SU-DHL-6 (cell line): ENCODE results near the gene KCNA3.

ENCODE experiments used
- EZH2phosphoT487 ChIP-seq: fragments of 200-600 bp; sonication (generic), shearing (Covaris generic); conservative IDR thresholded peaks from 2 replicates; pipeline ENCODE4 v1.6.1; 2018; ENCODE audit warnings: mild to moderate bottlenecking, antibody characterized with exemption, low read length, moderate library complexity, mixed read lengths
- TF ChIP-seq, protein P1 (sequence below): fragments of 200-600 bp; sonication (generic); IDR thresholded peaks from one replicate; pipeline ENCODE4 v1.5.1; 2017; ENCODE audit warnings: antibody characterized with exemption, mild to moderate bottlenecking, low read length, moderate library complexity; ENCODE audit not compliant: insufficient read depth, poor library complexity, severe bottlenecking

DNA sequence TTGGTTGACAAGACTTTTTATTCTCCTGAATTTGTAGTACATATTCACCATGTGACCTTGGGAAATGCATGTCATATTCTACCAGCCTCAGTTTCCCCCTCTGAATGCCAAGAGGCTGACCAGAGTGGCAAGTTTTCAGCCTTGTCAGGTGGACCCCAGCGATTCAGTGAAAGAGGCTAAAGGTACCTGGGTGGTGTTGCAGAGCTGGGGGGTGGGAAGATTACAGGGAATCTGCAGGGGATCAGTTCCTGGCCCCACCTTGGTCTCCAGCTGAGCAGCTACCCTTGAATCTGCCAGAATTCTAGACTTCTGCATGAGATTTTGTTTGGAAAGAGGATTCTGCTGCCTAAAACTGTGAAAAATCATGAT lies 40.7 kb downstream of the KCNA3 start:
- no peak for TF ChIP-seq EZH2phosphoT487
- TF ChIP-seq, protein P1, sequence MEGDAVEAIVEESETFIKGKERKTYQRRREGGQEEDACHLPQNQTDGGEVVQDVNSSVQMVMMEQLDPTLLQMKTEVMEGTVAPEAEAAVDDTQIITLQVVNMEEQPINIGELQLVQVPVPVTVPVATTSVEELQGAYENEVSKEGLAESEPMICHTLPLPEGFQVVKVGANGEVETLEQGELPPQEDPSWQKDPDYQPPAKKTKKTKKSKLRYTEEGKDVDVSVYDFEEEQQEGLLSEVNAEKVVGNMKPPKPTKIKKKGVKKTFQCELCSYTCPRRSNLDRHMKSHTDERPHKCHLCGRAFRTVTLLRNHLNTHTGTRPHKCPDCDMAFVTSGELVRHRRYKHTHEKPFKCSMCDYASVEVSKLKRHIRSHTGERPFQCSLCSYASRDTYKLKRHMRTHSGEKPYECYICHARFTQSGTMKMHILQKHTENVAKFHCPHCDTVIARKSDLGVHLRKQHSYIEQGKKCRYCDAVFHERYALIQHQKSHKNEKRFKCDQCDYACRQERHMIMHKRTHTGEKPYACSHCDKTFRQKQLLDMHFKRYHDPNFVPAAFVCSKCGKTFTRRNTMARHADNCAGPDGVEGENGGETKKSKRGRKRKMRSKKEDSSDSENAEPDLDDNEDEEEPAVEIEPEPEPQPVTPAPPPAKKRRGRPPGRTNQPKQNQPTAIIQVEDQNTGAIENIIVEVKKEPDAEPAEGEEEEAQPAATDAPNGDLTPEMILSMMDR = no peak
